ENCODE data around the gene CNKSR1.

The CNKSR1 gene

GRCh38 chr1:26184883-26185282 is 7.6 kb downstream of the CNKSR1 start:
- DNase-seq (ENCODE audit: low read depth): no peak

DNA sequence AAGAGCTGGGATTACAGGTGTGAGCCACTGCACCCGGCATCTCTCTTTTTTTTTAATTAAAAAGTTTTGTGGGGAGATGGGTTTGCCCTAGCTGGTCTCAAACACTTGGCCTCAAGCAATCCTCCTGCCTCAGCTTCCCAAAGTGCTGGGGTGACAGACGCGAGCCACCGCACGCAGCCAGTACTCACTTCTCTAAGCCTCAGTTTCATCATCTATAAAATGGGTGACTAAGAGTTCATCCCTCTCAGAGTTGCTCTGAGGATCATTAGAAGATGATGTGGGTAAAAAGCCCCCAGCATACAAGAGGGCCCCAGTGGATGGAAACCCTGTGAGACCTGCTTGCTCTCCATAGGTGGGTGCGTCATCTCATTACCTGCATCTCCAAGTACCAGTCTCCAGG is 10.6 kb downstream of the CNKSR1 start:
- DNase-seq (ENCODE audit: low read depth): no peak

DNA sequence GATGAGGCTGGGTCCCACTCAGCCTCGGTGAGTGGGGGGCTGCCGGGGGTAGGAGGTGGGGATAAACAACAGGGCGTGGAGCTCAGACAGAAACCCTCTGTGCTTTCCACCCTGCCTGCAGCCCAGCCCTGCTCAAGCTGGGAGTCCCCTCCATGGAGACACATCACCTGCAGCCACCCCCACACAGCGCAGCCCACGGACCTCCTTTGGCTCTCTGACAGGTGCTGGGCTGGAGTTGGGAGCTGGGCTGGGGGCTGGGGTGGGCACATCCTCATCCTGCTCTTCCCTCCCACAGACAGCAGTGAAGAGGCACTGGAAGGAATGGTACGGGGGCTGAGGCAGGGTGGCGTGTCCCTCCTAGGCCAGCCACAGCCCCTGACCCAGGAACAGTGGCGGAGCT is 11.2 kb downstream of the CNKSR1 start:
- DNase-seq (ENCODE audit: low read depth): no peak

- no peak for DNase-seq (ENCODE audit: low read depth)
Measured at GRCh38 chr1:26189331-26189730, 12.0 kb downstream of the CNKSR1 start.

DNA sequence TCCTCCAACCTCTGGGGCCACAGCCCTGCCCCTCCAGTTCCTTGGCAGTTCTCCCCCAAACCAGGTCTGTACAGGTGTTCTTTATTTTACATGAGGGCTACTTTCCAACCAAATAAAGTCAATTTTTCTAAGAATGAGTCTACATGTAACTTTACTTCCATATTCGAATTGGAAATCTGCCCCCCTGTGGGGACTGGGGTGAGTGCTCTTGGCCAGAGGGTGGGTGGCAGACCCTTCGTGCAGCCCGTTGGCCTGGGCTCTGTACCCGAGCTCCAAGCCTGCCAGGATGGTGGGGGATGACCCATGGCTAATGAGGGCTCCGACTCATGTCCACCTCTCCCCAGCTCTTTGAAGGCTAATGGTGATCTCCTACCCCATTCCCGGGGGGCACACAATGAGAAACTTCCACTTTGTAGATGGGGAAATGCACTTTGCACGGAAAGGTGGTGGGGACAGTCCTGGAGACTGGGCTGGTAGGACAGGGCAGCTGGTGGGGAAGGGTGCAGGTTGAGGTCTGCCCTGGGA is 12.5 kb downstream of the CNKSR1 start:
- DNase-seq (ENCODE audit: low read depth): no peak

- DNase-seq (ENCODE audit: low read depth): no peak
Measured at GRCh38 chr1:26190373-26190987, 13.2 kb downstream of the CNKSR1 start, which contains the start of gene CATSPER4. TSS of gene CATSPER4 (plus strand) at chr1:26190602. CDS start at chr1:26190628, 26 bp downstream.

DNA sequence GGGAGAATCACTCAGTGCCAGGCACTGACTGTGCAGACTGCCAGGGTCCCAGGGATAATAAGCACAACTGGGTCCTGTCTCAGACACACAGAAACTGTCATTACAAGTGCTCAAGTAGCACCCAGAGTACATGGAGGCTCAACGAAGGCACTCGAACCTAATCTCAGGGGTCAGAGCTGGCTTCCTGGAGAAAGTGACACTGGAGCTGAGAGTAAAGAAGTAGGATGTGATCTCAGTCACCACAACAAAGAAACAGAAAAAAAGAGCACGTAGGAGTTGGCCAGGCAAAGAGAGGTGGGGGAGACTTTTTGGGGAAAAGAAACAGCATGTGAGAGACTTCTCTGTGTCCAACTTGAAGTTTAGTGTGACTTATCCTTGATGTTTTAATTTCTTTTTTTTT is 14.4 kb downstream of the CNKSR1 start:
- DNase-seq (ENCODE audit: low read depth): no peak

DNA sequence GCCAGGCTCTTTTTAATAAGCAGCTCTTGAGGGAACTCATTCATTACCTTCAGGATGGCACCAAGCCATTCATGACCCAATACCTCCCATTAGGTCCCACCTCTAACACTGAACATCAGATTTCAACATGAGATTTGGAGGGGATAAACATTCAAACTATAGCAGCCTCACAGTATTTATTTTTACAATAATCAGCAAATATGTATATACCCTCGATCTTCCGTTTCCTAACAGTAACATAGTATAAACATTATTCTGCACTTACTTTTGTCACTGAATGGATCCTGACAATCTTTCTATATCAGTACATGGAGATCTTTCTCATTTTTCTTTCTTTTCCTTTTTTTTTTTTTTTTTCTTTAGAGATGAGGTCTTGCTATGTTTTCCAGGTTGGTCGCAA is 18.5 kb downstream of the CNKSR1 start:
- no peak for DNase-seq (ENCODE audit: low read depth)

DNA sequence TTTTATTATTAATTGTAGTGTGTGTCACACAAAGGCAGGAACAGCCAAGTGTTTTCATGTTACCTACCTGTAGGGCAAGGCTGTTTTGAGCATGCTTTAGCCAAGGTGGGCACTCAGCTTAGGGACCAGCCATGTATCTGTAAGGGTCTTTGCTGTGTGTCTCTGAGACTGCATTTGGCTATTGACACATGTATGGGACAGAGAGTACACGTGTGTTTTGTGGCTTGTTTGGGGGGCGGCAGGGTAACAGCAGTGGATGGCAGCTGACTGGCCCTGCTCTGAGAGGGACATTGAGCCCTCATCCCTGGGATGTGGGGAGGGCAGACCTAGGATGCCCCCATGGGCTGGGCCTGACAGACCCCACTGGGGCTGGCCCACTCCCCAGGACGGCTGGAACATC is 20.0 kb downstream of the CNKSR1 start:
- no peak for DNase-seq (ENCODE audit: low read depth)

GRCh38 chr1:26197813-26198212 is 20.5 kb downstream of the CNKSR1 start:
- no peak for DNase-seq (ENCODE audit: low read depth)

DNA sequence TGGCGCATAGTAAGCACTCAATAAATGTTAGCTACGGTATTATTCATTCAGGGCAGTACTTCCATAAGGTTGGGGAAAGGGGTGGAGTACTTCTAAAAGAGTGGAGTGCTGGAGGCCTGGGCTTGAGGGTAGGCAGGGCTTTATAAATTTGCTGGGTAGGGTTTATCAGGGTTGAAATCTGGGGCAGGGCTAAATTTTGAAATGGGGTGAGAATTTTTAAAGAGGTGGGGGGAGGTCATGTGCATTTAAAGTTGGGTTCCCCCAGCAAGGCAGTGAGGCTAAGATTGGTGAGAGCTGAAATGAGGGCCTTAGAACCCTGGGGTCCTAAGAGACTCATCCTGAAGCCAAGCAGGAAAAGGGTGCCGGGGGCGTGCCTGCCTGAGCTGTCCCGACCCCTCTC is 23.1 kb downstream of the CNKSR1 start:
- DNase-seq (ENCODE audit: low read depth): no peak

DNA sequence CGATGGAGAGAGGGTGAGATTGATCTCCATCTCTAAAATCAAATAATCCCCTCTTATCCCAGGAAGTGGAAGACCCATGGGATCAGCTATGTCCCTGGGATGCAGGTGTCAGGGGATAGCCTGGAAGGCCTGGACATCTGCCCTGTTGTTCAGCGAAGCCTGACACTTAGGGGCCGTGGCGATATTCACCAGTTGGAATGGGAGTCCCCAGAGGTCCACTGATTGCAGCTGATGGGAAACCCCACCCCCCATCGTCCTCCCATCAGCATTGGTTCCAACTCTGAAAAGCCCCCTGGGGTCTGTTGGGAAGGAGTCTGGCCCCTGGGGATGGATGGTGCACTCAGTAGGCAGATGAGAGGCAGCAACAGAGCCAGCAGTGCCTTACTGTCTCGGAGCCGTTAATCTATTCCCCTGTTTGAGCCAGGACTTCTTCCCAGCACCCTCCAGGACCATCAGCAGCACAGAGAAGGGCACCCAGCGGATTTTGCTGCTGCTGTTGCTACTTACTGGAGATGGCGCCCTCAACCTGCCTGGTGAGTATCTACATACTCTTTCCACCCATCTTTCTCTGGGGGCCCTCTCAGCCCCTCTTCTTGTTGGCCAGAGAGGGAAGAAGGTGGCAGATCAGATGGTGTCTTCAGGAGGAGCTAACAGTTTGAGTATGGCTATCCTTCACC is 26.5 kb downstream of the CNKSR1 start:
- no peak for DNase-seq (ENCODE audit: low read depth)

DNA sequence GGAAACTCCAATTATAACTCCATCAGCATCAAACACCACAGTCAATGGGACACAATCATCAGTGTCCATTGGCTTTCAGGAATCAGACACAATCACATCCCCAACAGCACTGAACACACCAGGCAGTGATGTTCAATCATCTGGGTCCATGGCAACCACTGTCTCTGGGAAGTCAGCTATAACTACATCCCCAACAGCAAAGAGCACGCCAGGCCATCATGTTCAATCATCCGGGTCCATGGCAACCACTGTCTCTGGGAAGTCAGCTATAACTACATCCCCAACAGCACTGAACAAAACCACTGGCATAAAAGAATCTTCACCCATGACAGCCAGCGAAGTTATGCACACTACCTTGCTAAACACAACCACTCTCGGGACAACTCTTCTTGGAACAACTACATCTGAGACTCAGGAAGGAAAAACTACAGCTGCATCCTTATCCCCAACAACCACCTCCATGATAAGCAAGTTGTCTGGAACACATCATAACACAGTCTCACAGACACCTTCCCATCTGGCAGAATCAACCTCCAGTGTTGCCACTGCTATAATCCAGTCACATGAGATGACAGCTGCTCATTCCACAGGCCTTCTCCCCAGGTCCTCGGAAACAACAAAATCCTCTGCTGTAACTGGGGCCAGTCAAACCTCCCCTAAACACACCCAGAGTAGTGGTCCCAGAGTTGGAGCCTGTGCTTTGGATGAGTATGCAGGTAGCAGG is 33.0 kb downstream of the CNKSR1 start:
- no peak for DNase-seq (ENCODE audit: low read depth)

GRCh38 chr1:26212726-26213125 is 35.4 kb downstream of the CNKSR1 start:
- DNase-seq (ENCODE audit: low read depth): no peak

DNA sequence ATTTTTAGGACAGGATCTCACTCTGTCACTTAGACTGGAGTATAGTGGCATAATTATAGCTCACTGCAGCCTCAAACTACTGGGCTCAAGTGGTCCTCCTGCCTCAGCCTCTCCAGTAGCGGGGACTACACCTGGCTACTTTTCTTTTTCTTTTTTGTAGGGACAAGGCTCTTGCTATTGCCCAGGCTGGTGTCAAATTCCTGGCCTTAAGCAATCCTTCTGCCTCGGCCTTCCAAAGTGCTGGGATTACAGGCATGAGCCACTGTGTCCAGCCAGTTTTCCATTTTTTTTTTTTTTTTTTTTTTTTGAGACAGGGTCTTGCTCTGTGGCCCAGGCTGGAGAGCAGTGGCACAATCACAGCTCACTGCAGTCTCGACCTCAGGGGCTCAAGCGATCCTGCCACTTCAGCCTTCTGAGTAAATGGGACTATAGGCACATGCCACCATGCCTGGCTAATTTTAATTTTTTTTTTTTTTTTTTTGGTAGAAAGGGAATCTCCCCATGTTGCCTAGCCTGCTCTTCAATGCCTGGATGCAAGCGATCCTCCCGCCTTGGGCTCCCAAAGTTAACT is 36.1 kb downstream of the CNKSR1 start:
- no peak for DNase-seq (ENCODE audit: low read depth)

GRCh38 chr1:26215246-26215645 is 38.0 kb downstream of the CNKSR1 start:
- no peak for DNase-seq (ENCODE audit: low read depth)

DNA sequence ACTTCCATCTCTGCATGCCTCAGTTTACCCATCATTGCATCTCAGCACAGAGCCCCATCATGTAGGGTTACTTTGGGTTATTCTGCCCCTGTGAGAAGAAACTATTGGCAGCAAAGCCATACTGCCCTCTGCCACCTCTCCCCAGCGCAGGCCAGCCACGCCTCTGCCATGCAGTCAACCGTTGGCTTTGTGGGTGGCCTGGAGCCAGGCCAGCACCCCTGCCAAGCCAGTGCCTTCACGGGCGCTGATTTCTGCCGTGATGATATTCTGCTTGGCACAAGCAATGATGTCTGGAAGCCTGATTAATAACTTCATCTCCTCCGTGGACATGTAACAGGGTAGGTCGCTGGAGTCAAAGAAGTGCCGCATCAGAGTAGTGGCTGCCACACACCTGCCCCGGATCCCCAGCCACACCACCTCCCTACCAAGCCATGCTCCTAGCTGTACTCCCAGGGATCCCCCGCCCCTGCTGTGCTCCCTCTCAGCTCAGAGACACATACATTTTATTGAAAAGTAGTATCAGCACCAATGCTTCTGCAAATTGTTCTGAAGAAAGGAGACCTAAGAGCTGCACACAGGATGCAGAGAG is 41.7 kb downstream of the CNKSR1 start:
- no peak for DNase-seq (ENCODE audit: low read depth)

DNA sequence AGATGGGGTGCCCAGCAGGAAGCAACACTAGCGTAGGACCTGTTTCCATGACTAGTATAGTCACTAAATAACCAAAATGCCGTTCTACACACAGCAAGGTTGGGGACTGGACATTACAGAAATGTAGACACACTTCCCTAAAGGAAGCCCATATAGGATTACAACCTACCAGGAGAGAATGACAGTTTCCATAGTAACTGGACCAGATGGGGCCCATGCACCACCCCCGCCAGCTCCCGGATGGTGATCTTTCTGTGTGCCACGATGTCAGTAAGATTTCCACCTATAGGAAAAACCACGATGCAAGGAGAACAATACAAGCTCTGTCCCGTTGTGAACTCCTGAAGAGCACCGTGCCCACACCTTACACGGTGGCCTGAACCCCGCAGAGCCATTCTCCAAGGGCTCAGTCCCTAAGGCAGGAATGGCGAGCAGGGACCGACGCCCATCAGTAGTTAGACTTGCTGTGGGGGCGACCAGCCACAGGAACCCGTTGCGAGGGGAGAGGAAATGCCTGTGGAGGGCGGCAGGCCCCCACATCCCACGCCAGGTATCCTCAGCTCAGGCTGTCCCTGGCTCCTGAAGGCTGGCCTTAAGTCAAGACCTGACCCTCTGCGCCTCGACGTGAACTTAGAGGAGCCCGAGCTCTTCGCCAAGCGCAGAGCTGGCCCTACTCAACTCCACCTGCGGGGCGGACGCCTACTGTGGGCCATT is 43.1 kb downstream of the CNKSR1 start:
- DNase-seq (ENCODE audit: low read depth): no peak

DNA sequence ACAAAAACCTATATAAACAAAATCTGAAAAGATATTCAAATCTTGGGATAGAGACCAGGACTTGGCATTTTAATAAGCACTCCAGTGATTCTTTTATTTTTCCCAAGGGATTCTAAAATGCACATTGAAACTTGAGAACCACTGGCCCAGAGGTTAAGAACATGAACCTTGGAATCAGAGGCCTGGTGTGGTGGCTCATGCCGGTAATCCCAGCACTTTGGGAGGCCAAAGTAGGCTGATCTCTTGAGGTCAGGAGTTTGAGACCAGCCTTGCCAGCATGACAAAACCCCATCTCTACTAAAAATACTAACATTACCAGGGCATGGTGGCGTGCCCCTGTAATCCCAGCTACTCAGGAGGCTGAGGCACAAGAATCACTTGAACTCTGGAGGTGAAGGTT is 43.8 kb downstream of the CNKSR1 start:
- DNase-seq (ENCODE audit: low read depth): no peak

- DNase-seq (ENCODE audit: low read depth): no peak
Measured at GRCh38 chr1:26224606-26225005, 47.3 kb downstream of the CNKSR1 start.

GRCh38 chr1:26225033-26225831 is 47.9 kb downstream of the CNKSR1 start:
- peak; percentile 19 for DNase-seq (ENCODE audit: low read depth)
